MCF 10A (cell line): ENCODE measurements around the gene MAPT. TPM values are rescaled to one million over a fixed set of nuclear protein-coding genes. Genes with fewer than 3 reads are reported as not detected.

Experiments used
- BruUV-seq: library from RNA; stranded (reverse); fragments of 400-500 nt; replicated peaks from 2 replicates; lab custom pipeline; 2021; lab: Mats Ljungman, UMichigan
- CTCF ChIA-PET: fragments of 300-600 bp; sonication (Branson Sonifier 250); formaldehyde crosslinking; extraction: SDS; loops from one replicate; lab custom pipeline; 2021; ENCODE audit warnings: antibody characterized with exemption, inconsistent platforms; lab: Yijun Ruan, JAX
- POLR2A ChIA-PET: fragments of 300-600, 350-650 bp; sonication (Branson Sonifier 250); formaldehyde crosslinking; extraction: SDS; loops from one replicate; lab custom pipeline; 2020; ENCODE audit warnings: antibody characterized with exemption, inconsistent platforms; lab: Yijun Ruan, JAX
- DNase-seq: peaks from one replicate; pipeline ENCODE4 v3.0.0-alpha.2; 2018; ENCODE audit not compliant: unreplicated experiment
- H3K27ac Mint-ChIP-seq: one replicate; pipeline ENCODE4 v1.8.0; 2022; ENCODE audit warnings: mild to moderate bottlenecking, low read depth, mixed read lengths; ENCODE audit not compliant: unreplicated experiment
- H3K27me3 Mint-ChIP-seq: one replicate; pipeline ENCODE4 v1.8.0; 2022; ENCODE audit warnings: mixed read lengths; ENCODE audit not compliant: insufficient read depth, unreplicated experiment
- H3K36me3 Mint-ChIP-seq: one replicate; pipeline ENCODE4 v1.8.0; 2022; ENCODE audit warnings: mild to moderate bottlenecking, moderate library complexity, mixed read lengths; ENCODE audit not compliant: insufficient read depth, unreplicated experiment
- H3K4me1 Mint-ChIP-seq: one replicate; pipeline ENCODE4 v1.8.0; 2022; ENCODE audit warnings: mixed read lengths; ENCODE audit not compliant: insufficient read depth, unreplicated experiment
- H3K4me3 Mint-ChIP-seq: one replicate; pipeline ENCODE4 v1.8.0; 2022; ENCODE audit warnings: mild to moderate bottlenecking, moderate library complexity, mixed read lengths; ENCODE audit not compliant: unreplicated experiment
- H3K9me3 Mint-ChIP-seq: one replicate; pipeline ENCODE4 v1.8.0; 2022; ENCODE audit warnings: mixed read lengths; ENCODE audit not compliant: unreplicated experiment
- CTCF ChIP-seq: fragments of 200-600 bp; IDR thresholded peaks from one replicate; pipeline ENCODE4 v1.8.0; 2022; ENCODE audit warnings: antibody characterized with exemption, mild to moderate bottlenecking; ENCODE audit not compliant: unreplicated experiment
- intact Hi-C: fragments of 100-400 bp; cut with micrococcal nuclease; formaldehyde crosslinking; loops from 2 replicates; pipeline ENCODE4 v1.14.1; 2022
- total RNA-seq: library from RNA; stranded (reverse); gene quantifications from 2 replicates; pipeline ENCODE4 v1.2.3, GENCODE V29; 2022

Gene MAPT
- total RNA-seq, 1 experiment from 2014 or later: 0.42 TPM

GRCh38 chr17:45975640-45976295 is 81.4 kb downstream of the MAPT start:
- H3K4me3 Mint-ChIP-seq: no peak overlapping the region
- POLR2A ChIA-PET: no interaction called here
- no peak for TF ChIP-seq CTCF
- no peaks in the 10 kb centered on the region for H3K4me1 Mint-ChIP-seq
- CTCF ChIA-PET: interaction anchor here (0.6 kb wide), 1 partner anchor 143 kb away, joined by 3 read pairs; no protein-coding TSS in a partner anchor
- H3K9me3 Mint-ChIP-seq: no peaks in the 10 kb centered on the region
- BruUV-seq: no TSS peak
- peaks cover 28% of the 10 kb centered on the region for H3K27me3 Mint-ChIP-seq
- no peaks in the 10 kb centered on the region for H3K36me3 Mint-ChIP-seq
- no peak overlapping the region for H3K27ac Mint-ChIP-seq
- no peak for DNase-seq
- intact Hi-C loops: no loop called here

GRCh38 chr17:45976391-45976754 is 82.0 kb downstream of the MAPT start:
- Mint-ChIP-seq H3K27me3 (peaks cover 27% of the 10 kb centered on the region), H3K36me3 (no peaks in the 10 kb centered on the region), H3K9me3 (no peaks in the 10 kb centered on the region), H3K4me3 (no peak overlapping the region), H3K4me1 (no peaks in the 10 kb centered on the region), H3K27ac (no peak overlapping the region)
- ChIA-PET POLR2A (no interaction called here), CTCF (no interaction called here)
- no TSS peak for BruUV-seq
- TF ChIP-seq CTCF: no peak
- intact Hi-C loops: no loop called here
- DNase-seq: no peak

- H3K4me3 Mint-ChIP-seq: no peak overlapping the region
- TF ChIP-seq CTCF: no peak
- POLR2A ChIA-PET: interaction anchor here (1.0 kb wide), 1 partner anchor 11 kb away, joined by 3 read pairs; no protein-coding TSS in a partner anchor
- H3K27me3 Mint-ChIP-seq: peaks cover 27% of the 10 kb centered on the region
- intact Hi-C loops: no loop called here
- CTCF ChIA-PET: no interaction called here
- no peaks in the 10 kb centered on the region for H3K36me3 Mint-ChIP-seq
- no peaks in the 10 kb centered on the region for H3K9me3 Mint-ChIP-seq
- no TSS peak for BruUV-seq
- H3K4me1 Mint-ChIP-seq: no peaks in the 10 kb centered on the region
- DNase-seq: no peak
- H3K27ac Mint-ChIP-seq: no peak overlapping the region
Measured at GRCh38 chr17:45976755-45977505, 82.6 kb downstream of the MAPT start.

GRCh38 chr17:45977506-45977824 is 83.1 kb downstream of the MAPT start:
- Mint-ChIP-seq H3K27me3 (peaks cover 22% of the 10 kb centered on the region), H3K9me3 (no peaks in the 10 kb centered on the region), H3K27ac (no peak overlapping the region), H3K4me3 (no peak overlapping the region), H3K4me1 (no peaks in the 10 kb centered on the region), H3K36me3 (no peaks in the 10 kb centered on the region)
- intact Hi-C loops: no loop called here
- no TSS peak for BruUV-seq
- no peak for DNase-seq
- POLR2A ChIA-PET: interaction anchor here (1.0 kb wide), 1 partner anchor 10 kb away, joined by 3 read pairs; no protein-coding TSS in a partner anchor
- CTCF ChIA-PET: no interaction called here
- TF ChIP-seq CTCF: no peak
